Measurements from ENCODE around the gene CACHD1. TPM values are rescaled to one million over a fixed set of nuclear protein-coding genes. Genes with fewer than 3 reads are reported as not detected.

CACHD1 gene
- total RNA-seq, 4 donors from 2014 or later: 7.7 to 20.1 (median 9.8) TPM

DNA sequence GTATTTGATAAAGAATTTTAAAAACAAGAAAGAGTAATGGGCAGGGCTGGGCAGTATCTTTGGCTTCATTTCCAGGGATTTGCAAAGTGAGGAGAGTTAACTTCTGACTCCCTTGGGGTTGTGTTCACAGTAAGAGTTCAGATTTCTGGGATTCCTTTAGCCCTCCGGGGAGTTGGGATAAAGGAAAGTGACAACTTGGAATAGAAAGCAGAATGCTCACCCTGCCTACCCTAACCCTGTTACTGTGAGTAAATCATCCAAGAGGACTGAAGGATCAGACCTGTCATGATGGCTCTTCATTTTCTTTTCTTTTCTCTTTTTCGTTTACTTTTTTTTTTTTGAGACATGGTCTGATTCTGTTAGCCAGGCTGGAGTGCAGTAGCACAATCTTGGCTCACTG is 76.1 kb downstream of the CACHD1 start:
- no peaks in the 10 kb centered on the region for H3K27me3 ChIP-seq
- 21 to 58% methylated on average over 2 of the region's 2 CpGs for WGBS, 2 donors (ENCODE audit: low coverage in 1 of 2)
- no peak overlapping the region for H3K4me3 ChIP-seq
- H3K27ac ChIP-seq: peak overlapping the region in 3 of 4 donors; percentile 11 to 59 (median 25)
- no peaks in the 10 kb centered on the region for H3K9me3 ChIP-seq
- TF ChIP-seq, protein P1, sequence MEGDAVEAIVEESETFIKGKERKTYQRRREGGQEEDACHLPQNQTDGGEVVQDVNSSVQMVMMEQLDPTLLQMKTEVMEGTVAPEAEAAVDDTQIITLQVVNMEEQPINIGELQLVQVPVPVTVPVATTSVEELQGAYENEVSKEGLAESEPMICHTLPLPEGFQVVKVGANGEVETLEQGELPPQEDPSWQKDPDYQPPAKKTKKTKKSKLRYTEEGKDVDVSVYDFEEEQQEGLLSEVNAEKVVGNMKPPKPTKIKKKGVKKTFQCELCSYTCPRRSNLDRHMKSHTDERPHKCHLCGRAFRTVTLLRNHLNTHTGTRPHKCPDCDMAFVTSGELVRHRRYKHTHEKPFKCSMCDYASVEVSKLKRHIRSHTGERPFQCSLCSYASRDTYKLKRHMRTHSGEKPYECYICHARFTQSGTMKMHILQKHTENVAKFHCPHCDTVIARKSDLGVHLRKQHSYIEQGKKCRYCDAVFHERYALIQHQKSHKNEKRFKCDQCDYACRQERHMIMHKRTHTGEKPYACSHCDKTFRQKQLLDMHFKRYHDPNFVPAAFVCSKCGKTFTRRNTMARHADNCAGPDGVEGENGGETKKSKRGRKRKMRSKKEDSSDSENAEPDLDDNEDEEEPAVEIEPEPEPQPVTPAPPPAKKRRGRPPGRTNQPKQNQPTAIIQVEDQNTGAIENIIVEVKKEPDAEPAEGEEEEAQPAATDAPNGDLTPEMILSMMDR (IDR thresholded peaks at IDR 0.05): no peak
- no peak for TF ChIP-seq EP300 (IDR thresholded peaks at IDR 0.05)
- TF ChIP-seq POLR2AphosphoS5 (IDR thresholded peaks at IDR 0.05): no peak
- TF ChIP-seq POLR2A (IDR thresholded peaks at IDR 0.05): no peak
- H3K4me1 ChIP-seq: peaks cover 0 to 52% (median 0%) of the 10 kb centered on the region in 3 donors
- ATAC-seq: no peak
- H3K36me3 ChIP-seq: no peaks in the 10 kb centered on the region

DNA sequence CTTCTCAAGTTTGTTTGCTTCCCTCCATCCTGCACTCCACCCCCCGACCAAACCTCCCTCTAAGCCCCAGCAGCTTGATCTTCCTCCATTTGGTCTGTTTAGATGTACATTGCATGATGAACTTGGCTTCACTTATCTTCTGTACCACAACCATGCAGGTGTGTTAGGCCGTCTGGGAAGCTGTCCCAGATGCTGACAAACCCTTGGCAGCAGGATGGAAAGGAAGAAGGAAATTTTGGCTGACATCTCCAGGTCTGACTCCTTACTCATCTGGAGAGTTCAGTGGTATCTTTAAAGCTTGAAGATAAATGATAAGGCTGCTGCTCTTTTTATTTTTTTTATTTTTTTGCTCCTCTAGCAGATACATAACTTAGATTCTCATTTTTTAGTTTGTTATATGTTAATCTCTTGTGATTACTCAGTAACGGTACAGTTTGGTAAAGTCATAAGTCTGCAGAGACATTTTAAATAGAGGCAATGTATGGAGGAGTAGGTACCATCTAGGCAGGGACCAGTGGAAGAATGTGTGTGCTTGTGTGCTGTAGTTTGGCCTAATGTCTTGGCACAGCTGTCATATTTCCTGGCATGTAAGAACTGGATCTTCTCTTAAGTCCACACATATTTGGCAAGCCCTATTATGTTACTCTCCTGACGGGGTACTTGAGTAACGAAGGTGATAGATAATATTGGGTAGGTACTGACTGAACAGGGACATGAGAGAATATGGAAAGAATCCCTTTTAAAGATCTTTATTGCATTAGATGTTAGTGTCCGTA is 79.7 kb downstream of the CACHD1 start:
- H3K27me3 ChIP-seq: no peaks in the 10 kb centered on the region
- TF ChIP-seq EP300 (IDR thresholded peaks at IDR 0.05): no peak
- no peak for TF ChIP-seq POLR2A (IDR thresholded peaks at IDR 0.05)
- TF ChIP-seq POLR2AphosphoS5 (IDR thresholded peaks at IDR 0.05): no peak
- TF ChIP-seq, protein P1 (IDR thresholded peaks at IDR 0.05): no peak
- H3K36me3 ChIP-seq: no peaks in the 10 kb centered on the region
- H3K9me3 ChIP-seq: no peaks in the 10 kb centered on the region
- no peak for ATAC-seq
- peaks cover 0 to 41% (median 0%) of the 10 kb centered on the region in 3 donors for H3K4me1 ChIP-seq
- H3K27ac ChIP-seq: no peak overlapping the region
- 10 to 33% methylated on average over 5 to 6 of the region's 6 CpGs for WGBS, 2 donors (ENCODE audit: low coverage in 1 of 2)
- no peak overlapping the region for H3K4me3 ChIP-seq

DNA sequence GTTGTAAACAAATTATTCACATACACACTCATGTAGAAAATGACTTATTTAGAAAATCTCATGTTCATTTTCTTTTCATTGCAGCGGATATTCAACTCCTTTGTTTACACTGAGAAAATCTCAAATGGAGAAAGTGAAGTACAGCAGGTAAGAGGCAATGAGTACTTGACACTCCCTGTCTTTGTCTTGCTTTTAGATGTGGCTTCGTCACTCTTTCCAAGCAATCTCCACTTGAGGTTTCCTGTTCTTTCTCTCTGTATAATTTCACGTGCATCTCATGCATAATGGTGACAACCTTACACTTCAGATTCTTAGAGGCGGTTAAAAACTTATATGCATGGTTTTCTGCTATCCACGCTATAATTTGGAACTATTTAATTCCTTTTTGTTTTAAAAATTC is 80.6 kb downstream of the CACHD1 start:
- WGBS, 2 donors (ENCODE audit: low coverage in 1 of 2): 88 to 92% methylated on average over 5 of the region's 5 CpGs
- H3K36me3 ChIP-seq: no peaks in the 10 kb centered on the region
- H3K9me3 ChIP-seq: no peaks in the 10 kb centered on the region
- TF ChIP-seq, protein P1 (IDR thresholded peaks at IDR 0.05): no peak
- TF ChIP-seq POLR2AphosphoS5 (IDR thresholded peaks at IDR 0.05) (no peak), POLR2A (IDR thresholded peaks at IDR 0.05) (no peak), EP300 (IDR thresholded peaks at IDR 0.05) (no peak)
- peaks cover 0 to 36% (median 0%) of the 10 kb centered on the region in 3 donors for H3K4me1 ChIP-seq
- H3K27me3 ChIP-seq: no peaks in the 10 kb centered on the region
- no peak overlapping the region for H3K4me3 ChIP-seq
- no peak overlapping the region for H3K27ac ChIP-seq
- no peak for ATAC-seq

DNA sequence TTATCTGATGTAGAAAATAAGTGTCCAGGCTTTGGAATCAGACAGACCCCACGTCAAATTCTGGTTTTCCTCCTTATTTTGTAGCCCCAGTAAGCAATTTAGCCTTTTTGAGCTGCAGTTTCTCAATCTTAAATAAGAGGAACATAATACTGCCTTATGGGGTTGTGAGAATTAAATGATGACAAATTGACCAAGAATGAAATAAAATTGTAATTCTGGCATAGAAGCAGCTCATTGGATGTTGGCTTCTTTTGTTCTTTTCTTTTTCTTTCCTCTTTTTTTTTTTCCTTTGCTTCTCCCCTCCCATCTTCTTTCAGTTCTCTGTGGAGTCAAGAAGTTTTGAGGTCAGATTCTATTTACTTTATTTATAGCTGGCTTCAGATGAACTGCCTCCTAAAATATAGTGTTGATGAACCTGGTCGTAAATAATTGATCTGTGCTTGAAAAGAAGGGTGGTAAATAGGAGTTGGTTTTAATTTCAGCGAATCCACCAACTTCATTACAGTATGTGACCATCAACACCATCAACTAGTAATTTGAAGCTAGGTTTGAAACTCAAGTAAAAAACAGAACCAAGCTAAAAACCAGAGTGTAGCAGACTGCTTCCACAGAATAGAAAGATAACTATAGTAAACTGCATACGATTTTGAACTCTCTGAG is 81.1 kb downstream of the CACHD1 start:
- no peak for ATAC-seq
- H3K27me3 ChIP-seq: no peaks in the 10 kb centered on the region
- H3K27ac ChIP-seq: no peak overlapping the region
- peaks cover 0 to 31% (median 0%) of the 10 kb centered on the region in 3 donors for H3K4me1 ChIP-seq
- H3K9me3 ChIP-seq: no peaks in the 10 kb centered on the region
- no peak overlapping the region for H3K4me3 ChIP-seq
- no peaks in the 10 kb centered on the region for H3K36me3 ChIP-seq
- WGBS, 2 donors (ENCODE audit: low coverage in 1 of 2): 75 to 77% methylated on average over 4 of the region's 4 CpGs
- TF ChIP-seq, protein P1 (IDR thresholded peaks at IDR 0.05): no peak

DNA sequence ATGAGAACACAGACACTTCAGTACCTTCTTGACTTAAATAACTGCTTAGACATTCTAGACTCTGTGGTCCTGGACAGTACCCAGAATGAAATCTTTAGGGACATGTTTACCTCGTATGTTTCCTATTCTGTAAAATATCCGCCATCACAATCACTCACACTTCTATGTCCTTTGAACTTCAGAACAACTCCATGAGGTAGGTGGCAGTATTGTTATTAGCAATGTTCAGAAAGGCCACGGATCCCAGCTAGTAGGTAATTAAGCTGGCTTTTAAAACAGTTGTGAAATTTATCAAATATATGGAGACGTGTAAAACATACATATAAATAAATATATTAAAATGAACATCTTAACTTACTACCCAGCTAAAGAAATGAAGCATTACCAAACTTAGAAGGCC is 83.4 kb downstream of the CACHD1 start:
- H3K27me3 ChIP-seq: no peaks in the 10 kb centered on the region
- ATAC-seq: no peak
- peaks cover 0 to 21% (median 0%) of the 10 kb centered on the region in 3 donors for H3K4me1 ChIP-seq
- 81% methylated on average over 3 to 4 of the region's 4 CpGs for WGBS, 2 donors (ENCODE audit: low coverage in 1 of 2)
- H3K4me3 ChIP-seq: no peak overlapping the region
- TF ChIP-seq EP300 (IDR thresholded peaks at IDR 0.05): no peak
- no peak for TF ChIP-seq POLR2AphosphoS5 (IDR thresholded peaks at IDR 0.05)
- TF ChIP-seq POLR2A (IDR thresholded peaks at IDR 0.05): no peak
- TF ChIP-seq, protein P1 (IDR thresholded peaks at IDR 0.05): no peak
- H3K27ac ChIP-seq: no peak overlapping the region
- no peaks in the 10 kb centered on the region for H3K9me3 ChIP-seq
- H3K36me3 ChIP-seq: peaks cover 0 to 8% of the 10 kb centered on the region in 2 donors

Data from gastroesophageal sphincter (tissue), 4 donors.